Panc1 (cell line): ENCODE results near the gene COQ8B. TPM values are rescaled to one million over a fixed set of nuclear protein-coding genes. Genes with fewer than 3 reads are reported as not detected.

Source experiments
- ATAC-seq: fragments of 200-7000 bp; cut with Tn5 transposase; 2 replicates; pipeline ENCODE4 v1.9.1; 2020; ENCODE audit warnings: mild to moderate bottlenecking, moderate library complexity
- BruUV-seq: library from RNA; stranded (reverse); fragments of 400-500 nt; replicated peaks from 2 replicates; lab custom pipeline; 2021; lab: Mats Ljungman, UMichigan
- CTCF ChIA-PET: fragments of 300-600 bp; sonication (Branson Sonifier 250); formaldehyde crosslinking; loops from one replicate; lab custom pipeline; 2022; ENCODE audit warnings: antibody characterized with exemption; lab: Charles Lee
- POLR2A ChIA-PET: fragments of 300-600 bp; sonication (Branson Sonifier 250); formaldehyde crosslinking; loops from one replicate; lab custom pipeline; 2022; ENCODE audit warnings: antibody characterized with exemption; lab: Charles Lee
- DNase-seq: peaks from one replicate; pipeline ENCODE4 v3.0.0-alpha.2; 2010; ENCODE audit warnings: low read depth, low spot score
- H3K27ac ChIP-seq: 2 replicates; pipeline ENCODE4 v1.5.1; 2011; ENCODE audit warnings: mild to moderate bottlenecking, low read length, inconsistent platforms
- H3K27me3 ChIP-seq: fragments of 200-500 bp; sonication (Bioruptor generic); 2 replicates; pipeline ENCODE4 v1.6.0; 2014; ENCODE audit warnings: low read length, inconsistent platforms; ENCODE audit not compliant: control insufficient read depth, insufficient read depth
- H3K36me3 ChIP-seq: fragments of 200-500 bp; sonication (Bioruptor generic); 2 replicates; pipeline ENCODE4 v1.5.1; 2014; ENCODE audit warnings: inconsistent platforms, mild to moderate bottlenecking, low read length, moderate library complexity; ENCODE audit not compliant: control insufficient read depth, insufficient read depth
- H3K4me1 ChIP-seq: 2 replicates; pipeline ENCODE4 v1.5.1; 2011; ENCODE audit warnings: inconsistent platforms, mild to moderate bottlenecking, low read length, moderate library complexity; ENCODE audit not compliant: control insufficient read depth, insufficient read depth
- H3K4me3 ChIP-seq, 2 experiments: 2 replicates each; pipeline ENCODE4 v1.5.1; 2011 to 2012; ENCODE audit warnings: low read depth in 2 of 2, low read length in 2 of 2, mild to moderate bottlenecking in 2 of 2, inconsistent platforms in 1 of 2, moderate library complexity in 1 of 2
- H3K9me3 ChIP-seq: fragments of 200-500 bp; sonication (Bioruptor generic); 2 replicates; pipeline ENCODE4 v1.5.1; 2014; ENCODE audit warnings: low read depth, mild to moderate bottlenecking, inconsistent platforms, low read length, moderate library complexity; ENCODE audit not compliant: control insufficient read depth, insufficient read depth
- POLR2AphosphoS5 ChIP-seq: IDR thresholded peaks from 2 replicates; pipeline ENCODE4 v1.6.1; 2012; ENCODE audit warnings: mild to moderate bottlenecking, low read depth, low read length, moderate library complexity
- REST ChIP-seq, 2 experiments: IDR thresholded peaks; 2 replicates each; pipeline ENCODE4 v1.6.1; 2011 to 2012; ENCODE audit warnings: low read depth in 2 of 2, control low read depth in 1 of 2, low read length in 1 of 2, mild to moderate bottlenecking in 1 of 2, moderate library complexity in 1 of 2; ENCODE audit not compliant: insufficient read depth in 1 of 2
- SIN3A ChIP-seq: IDR thresholded peaks from 2 replicates; pipeline ENCODE4 v1.6.1; 2012; ENCODE audit warnings: low read depth, mild to moderate bottlenecking, low read length, moderate library complexity, borderline replicate concordance; ENCODE audit not compliant: insufficient read depth
- TCF7L2 ChIP-seq: IDR thresholded peaks from 2 replicates; pipeline ENCODE4 v1.6.1; 2011; ENCODE audit warnings: mild to moderate bottlenecking, low read depth, low read length, inconsistent platforms
- in situ Hi-C: cut with HindIII; loops from 2 replicates; pipeline ENCODE4 v1.10.0; 2016; ENCODE audit warnings: low sequenced_read_pairs, low pct_unique_long_range_greater_than_20kb
- intact Hi-C: fragments of 100-400 bp; cut with micrococcal nuclease; formaldehyde crosslinking; loops from one replicate; pipeline ENCODE4 v1.10.0; 2022; ENCODE audit not compliant: unreplicated experiment
- total RNA-seq: library from RNA; stranded (reverse); gene quantifications from one replicate; pipeline ENCODE4 v1.2.1, GENCODE V29; 2021; ENCODE audit not compliant: unreplicated experiment
- TF ChIP-seq, protein P1 (sequence below): fragments of 450-650 bp; IDR thresholded peaks from 2 replicates; pipeline ENCODE4 v1.5.1; 2017; ENCODE audit warnings: mild to moderate bottlenecking

Gene COQ8B
- total RNA-seq, 1 experiment from 2014 or later, result 15.6 TPM

- Histone ChIP-seq H3K4me1 (peaks cover 10% of the 10 kb centered on the region; the same call in 1 of the 2 replicates), H3K4me3 (no peak overlapping the region), H3K36me3 (no peaks in the 10 kb centered on the region), H3K27me3 (no peaks in the 10 kb centered on the region), H3K27ac (no peak overlapping the region), H3K9me3 (no peaks in the 10 kb centered on the region)
- intact Hi-C loops, result no loop called here
- ChIA-PET CTCF (interaction anchor here (0.7 kb wide), 1 partner anchor 80 kb away, joined by 5 read pairs; no protein-coding TSS in a partner anchor), POLR2A (no interaction called here)
- no TSS peak for BruUV-seq
- TF ChIP-seq POLR2AphosphoS5, result no peak
- no peak for TF ChIP-seq TCF7L2
- TF ChIP-seq, protein P1, sequence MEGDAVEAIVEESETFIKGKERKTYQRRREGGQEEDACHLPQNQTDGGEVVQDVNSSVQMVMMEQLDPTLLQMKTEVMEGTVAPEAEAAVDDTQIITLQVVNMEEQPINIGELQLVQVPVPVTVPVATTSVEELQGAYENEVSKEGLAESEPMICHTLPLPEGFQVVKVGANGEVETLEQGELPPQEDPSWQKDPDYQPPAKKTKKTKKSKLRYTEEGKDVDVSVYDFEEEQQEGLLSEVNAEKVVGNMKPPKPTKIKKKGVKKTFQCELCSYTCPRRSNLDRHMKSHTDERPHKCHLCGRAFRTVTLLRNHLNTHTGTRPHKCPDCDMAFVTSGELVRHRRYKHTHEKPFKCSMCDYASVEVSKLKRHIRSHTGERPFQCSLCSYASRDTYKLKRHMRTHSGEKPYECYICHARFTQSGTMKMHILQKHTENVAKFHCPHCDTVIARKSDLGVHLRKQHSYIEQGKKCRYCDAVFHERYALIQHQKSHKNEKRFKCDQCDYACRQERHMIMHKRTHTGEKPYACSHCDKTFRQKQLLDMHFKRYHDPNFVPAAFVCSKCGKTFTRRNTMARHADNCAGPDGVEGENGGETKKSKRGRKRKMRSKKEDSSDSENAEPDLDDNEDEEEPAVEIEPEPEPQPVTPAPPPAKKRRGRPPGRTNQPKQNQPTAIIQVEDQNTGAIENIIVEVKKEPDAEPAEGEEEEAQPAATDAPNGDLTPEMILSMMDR, result no peak
- no peak for TF ChIP-seq REST (IDR thresholded peaks at IDR 0.05; ENCODE audit: insufficient read depth in 1 of 2, low read depth in 2 of 2, low read length in 1 of 2)
- no peak for TF ChIP-seq SIN3A
- no peak for ATAC-seq
- DNase-seq, result no peak
- in situ Hi-C loops, result no loop called here
Observed at GRCh38 chr19:40642757-40643305, 73.9 kb downstream of the COQ8B start.

DNA sequence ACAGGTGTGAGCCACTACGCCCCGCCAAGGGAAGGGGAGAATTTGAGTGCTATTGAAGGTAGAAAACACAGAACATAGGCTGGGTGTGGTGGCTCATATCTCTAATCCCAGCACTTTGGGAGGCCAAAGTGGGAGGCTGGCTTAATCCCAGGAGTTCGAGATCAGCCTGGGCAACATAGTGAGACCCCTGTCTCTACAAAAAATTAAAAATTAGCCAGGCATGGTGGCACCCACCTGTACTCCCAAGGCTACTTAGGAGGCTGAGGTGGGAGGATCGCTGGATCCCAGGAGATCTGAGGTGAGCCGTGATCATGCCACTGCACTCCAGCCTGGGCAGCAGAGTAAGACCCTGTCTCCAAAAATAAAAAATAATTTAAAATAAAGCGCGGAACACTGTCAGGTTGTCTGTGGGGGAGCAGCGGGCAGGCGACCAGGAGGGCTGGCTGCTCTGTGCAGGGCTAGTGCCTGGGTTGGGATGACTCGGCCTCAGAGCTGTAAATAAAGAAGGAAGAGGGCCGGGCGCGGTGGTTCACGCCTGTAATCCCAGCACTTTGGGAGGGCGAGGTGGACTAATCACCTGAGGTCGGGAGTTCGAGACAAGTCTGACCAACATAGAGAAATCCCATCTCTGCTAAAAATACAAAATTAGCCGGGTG is 74.5 kb downstream of the COQ8B start:
- intact Hi-C loops, result no loop called here
- no peak for DNase-seq
- Histone ChIP-seq H3K4me1 (peaks cover 10% of the 10 kb centered on the region; the same call in 1 of the 2 replicates), H3K4me3 (no peak overlapping the region), H3K27me3 (no peaks in the 10 kb centered on the region), H3K36me3 (no peaks in the 10 kb centered on the region), H3K27ac (no peak overlapping the region), H3K9me3 (no peaks in the 10 kb centered on the region)
- CTCF ChIA-PET, result no interaction called here
- POLR2A ChIA-PET, result no interaction called here
- TF ChIP-seq, protein P1, result no peak
- TF ChIP-seq SIN3A (no peak), REST (IDR thresholded peaks at IDR 0.05; ENCODE audit: insufficient read depth in 1 of 2, low read depth in 2 of 2, low read length in 1 of 2) (no peak), POLR2AphosphoS5 (no peak), TCF7L2 (no peak)
- no TSS peak for BruUV-seq
- in situ Hi-C loops, result no loop called here
- ATAC-seq, result no peak
